ENCODE data around the gene BCL3. TPM values are rescaled to one million over a fixed set of nuclear protein-coding genes. Genes with fewer than 3 reads are reported as not detected.
A peak's percentile ranks its signal among the peaks of the same experiment; 100 is the strongest.

The BCL3 gene
- total RNA-seq, 1 donor from 2014 or later = 19.1 TPM

DNA sequence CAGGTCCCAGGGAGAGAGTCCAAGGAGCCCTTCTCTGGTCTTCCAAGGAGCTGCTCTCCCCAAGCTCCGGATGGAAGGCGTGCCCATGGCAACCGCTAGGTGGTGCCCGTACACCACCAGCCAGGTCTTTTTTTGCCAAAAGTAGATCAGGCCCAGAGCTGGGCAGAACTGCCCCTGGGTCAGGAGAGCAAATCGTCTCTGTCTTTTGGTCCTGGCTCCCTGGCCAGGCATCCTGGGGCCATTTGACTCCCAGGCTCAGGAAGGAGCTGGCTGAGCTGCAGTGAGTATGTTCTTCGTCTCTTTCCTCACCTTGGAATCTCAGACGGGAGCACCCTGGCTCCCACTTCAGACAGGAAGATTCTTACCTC is 24.6 kb upstream of the BCL3 start:
- no peaks in the 10 kb centered on the region for H3K27me3 ChIP-seq (ENCODE audit: control insufficient read depth, insufficient read depth, low read length)
- no peaks in the 10 kb centered on the region for H3K36me3 ChIP-seq (ENCODE audit: control insufficient read depth, insufficient read depth, low read length)
- no peak for DNase-seq (ENCODE audit: low read depth)
- no peak overlapping the region for H3K4me3 ChIP-seq (ENCODE audit: low read depth, low read length)
- TF ChIP-seq, protein P1, sequence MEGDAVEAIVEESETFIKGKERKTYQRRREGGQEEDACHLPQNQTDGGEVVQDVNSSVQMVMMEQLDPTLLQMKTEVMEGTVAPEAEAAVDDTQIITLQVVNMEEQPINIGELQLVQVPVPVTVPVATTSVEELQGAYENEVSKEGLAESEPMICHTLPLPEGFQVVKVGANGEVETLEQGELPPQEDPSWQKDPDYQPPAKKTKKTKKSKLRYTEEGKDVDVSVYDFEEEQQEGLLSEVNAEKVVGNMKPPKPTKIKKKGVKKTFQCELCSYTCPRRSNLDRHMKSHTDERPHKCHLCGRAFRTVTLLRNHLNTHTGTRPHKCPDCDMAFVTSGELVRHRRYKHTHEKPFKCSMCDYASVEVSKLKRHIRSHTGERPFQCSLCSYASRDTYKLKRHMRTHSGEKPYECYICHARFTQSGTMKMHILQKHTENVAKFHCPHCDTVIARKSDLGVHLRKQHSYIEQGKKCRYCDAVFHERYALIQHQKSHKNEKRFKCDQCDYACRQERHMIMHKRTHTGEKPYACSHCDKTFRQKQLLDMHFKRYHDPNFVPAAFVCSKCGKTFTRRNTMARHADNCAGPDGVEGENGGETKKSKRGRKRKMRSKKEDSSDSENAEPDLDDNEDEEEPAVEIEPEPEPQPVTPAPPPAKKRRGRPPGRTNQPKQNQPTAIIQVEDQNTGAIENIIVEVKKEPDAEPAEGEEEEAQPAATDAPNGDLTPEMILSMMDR (IDR thresholded peaks at IDR 0.05; ENCODE audit: insufficient read depth, low read length, poor library complexity, severe bottlenecking) = peak; percentile 97

DNA sequence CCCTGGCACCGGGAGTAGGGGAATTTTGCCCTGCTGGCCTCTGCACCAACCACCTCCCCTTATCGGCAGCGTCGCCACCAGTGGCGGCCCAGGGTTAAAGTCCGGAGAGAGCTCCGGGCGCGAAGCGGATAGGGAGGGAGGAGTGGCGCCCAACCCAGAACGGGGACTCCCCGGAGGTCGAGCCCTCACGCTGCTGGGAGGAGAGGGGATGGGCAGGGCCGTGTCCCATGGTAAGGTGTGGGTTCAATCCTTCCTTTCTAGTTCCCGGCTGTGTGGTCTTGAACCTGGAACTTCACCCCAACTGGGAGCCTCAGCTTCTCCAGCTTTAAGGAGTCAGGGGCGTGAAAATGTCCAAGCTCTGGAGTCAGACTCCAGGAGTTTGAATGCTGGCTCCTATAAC is 23.3 kb upstream of the BCL3 start:
- H3K4me3 ChIP-seq (ENCODE audit: low read depth, low read length) = no peak overlapping the region
- TF ChIP-seq, protein P1 (IDR thresholded peaks at IDR 0.05; ENCODE audit: insufficient read depth, low read length, poor library complexity, severe bottlenecking) = no peak
- no peaks in the 10 kb centered on the region for H3K36me3 ChIP-seq (ENCODE audit: control insufficient read depth, insufficient read depth, low read length)
- H3K27me3 ChIP-seq (ENCODE audit: control insufficient read depth, insufficient read depth, low read length) = no peaks in the 10 kb centered on the region
- DNase-seq (ENCODE audit: low read depth) = no peak

DNA sequence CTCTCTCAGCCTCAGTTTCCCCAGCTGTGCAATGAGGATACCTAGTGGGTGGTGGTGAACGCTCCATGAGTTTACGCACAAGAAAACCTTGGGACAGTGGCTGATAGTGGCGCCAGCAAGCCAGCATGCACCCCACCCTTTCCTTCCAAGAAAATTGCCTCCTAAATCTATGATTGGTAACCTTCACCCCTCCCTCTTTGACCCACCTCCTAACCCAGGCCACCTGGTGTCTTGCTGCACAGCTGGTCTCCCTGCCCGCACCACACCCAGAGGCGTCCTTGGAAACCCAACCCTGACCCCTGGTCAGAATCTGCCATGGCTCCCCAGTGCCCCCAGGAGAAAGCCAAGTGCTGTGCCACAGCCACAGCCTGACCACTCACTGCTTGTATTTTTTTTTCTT is 22.8 kb upstream of the BCL3 start:
- TF ChIP-seq, protein P1 (IDR thresholded peaks at IDR 0.05; ENCODE audit: insufficient read depth, low read length, poor library complexity, severe bottlenecking) = no peak
- no peak for DNase-seq (ENCODE audit: low read depth)

DNA sequence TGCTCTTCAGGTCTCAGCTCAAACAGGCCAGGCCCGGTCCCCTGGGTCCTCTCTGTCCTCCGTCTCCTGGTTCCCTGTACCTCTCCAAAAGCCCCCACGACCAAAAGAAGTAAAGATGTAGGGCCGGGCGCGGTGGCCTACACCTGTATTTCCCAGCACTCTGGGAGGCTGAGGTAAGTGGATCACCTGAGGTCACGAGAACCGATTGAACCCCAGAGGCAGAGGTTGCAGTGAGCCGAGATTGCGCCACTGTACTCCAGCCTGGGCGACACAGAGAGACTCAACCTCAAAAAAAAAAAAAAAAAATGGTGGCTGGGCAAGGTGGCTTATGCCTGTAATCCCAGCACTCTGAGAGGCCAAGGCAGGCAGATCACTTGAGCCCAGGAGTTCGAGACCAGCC is 22.0 kb upstream of the BCL3 start:
- Histone ChIP-seq H3K27me3 (ENCODE audit: control insufficient read depth, insufficient read depth, low read length) (no peaks in the 10 kb centered on the region), H3K36me3 (ENCODE audit: control insufficient read depth, insufficient read depth, low read length) (no peaks in the 10 kb centered on the region), H3K4me3 (ENCODE audit: low read depth, low read length) (no peak overlapping the region)
- TF ChIP-seq, protein P1 (IDR thresholded peaks at IDR 0.05; ENCODE audit: insufficient read depth, low read length, poor library complexity, severe bottlenecking) = no peak
- no peak for DNase-seq (ENCODE audit: low read depth)

More for the DNA sequence above, 22.8 kb upstream of the BCL3 start:
- Histone ChIP-seq H3K4me3 (ENCODE audit: low read depth, low read length) (no peak overlapping the region), H3K36me3 (ENCODE audit: control insufficient read depth, insufficient read depth, low read length) (no peaks in the 10 kb centered on the region), H3K27me3 (ENCODE audit: control insufficient read depth, insufficient read depth, low read length) (no peaks in the 10 kb centered on the region)

DNA sequence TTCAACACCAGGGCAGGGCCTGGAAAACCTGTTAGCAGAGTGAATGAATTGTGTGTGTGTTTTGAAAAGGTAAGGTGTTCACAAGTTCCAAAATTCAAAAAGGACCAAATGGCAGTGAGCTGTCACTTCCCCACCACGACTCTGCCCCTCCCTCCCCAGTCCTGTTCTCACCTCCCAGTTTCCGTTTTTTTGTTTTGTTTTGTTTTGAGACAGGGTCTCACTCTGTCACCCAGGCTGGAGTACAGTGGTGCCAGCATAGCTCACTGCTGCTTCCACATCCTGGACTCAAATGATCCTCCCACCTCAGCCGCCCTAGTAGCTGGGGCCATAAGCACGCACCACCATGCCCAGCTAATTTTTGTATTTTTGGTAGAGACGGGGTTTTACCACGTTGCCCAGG is 20.3 kb upstream of the BCL3 start:
- Histone ChIP-seq H3K4me3 (ENCODE audit: low read depth, low read length) (no peak overlapping the region), H3K27me3 (ENCODE audit: control insufficient read depth, insufficient read depth, low read length) (no peaks in the 10 kb centered on the region), H3K36me3 (ENCODE audit: control insufficient read depth, insufficient read depth, low read length) (no peaks in the 10 kb centered on the region)
- TF ChIP-seq, protein P1 (IDR thresholded peaks at IDR 0.05; ENCODE audit: insufficient read depth, low read length, poor library complexity, severe bottlenecking) = no peak
- DNase-seq (ENCODE audit: low read depth) = no peak

DNA sequence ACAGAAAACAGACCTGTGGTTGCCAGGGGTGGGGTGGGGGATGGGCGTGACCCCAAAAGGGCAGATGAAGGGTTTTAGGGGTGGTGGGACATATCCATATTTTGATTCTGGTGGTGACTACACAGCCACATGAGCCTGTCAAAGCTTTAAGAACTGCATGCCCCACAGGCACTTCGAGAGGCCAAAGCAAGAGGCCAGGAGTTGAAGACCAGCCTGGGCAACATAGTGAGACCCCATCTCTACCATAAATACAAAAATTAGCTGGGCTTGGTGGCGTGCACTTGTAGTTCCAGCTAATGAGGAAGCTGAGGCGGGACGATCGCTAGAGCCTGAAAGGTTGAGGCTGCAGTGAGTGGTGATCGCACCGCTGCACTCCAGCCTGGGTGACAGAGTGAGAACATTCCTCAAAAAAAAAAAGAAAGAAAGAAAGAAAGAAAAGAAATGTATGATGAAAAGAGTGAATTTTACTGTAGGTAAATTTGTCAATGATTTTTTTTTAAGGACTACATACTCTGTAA is 18.9 kb upstream of the BCL3 start:
- H3K27me3 ChIP-seq (ENCODE audit: control insufficient read depth, insufficient read depth, low read length) = no peaks in the 10 kb centered on the region
- no peak overlapping the region for H3K4me3 ChIP-seq (ENCODE audit: low read depth, low read length)
- H3K36me3 ChIP-seq (ENCODE audit: control insufficient read depth, insufficient read depth, low read length) = no peaks in the 10 kb centered on the region
- DNase-seq (ENCODE audit: low read depth) = no peak
- TF ChIP-seq, protein P1 (IDR thresholded peaks at IDR 0.05; ENCODE audit: insufficient read depth, low read length, poor library complexity, severe bottlenecking) = no peak
